Gastroesophageal sphincter (tissue), 3 donors: ENCODE measurements around the gene GIMAP1.

Experiments used
- CTCF ChIP-seq, 4 experiments: fragments of 200-600 bp in 2 of 4; fragments of 450-650 bp in 2 of 4; sonication (generic) in 1 of 4; IDR thresholded peaks; one replicate each; pipeline ENCODE4 v1.5.1; 2017 to 2019; ENCODE audit warnings: antibody characterized with exemption in 4 of 4, mild to moderate bottlenecking in 2 of 4, moderate library complexity in 2 of 4
- EP300 ChIP-seq: sonication (generic); formaldehyde crosslinking; IDR thresholded peaks from one replicate; pipeline ENCODE4 v1.6.1; 2017; ENCODE audit warnings: antibody characterized with exemption, mild to moderate bottlenecking
- POLR2A ChIP-seq, 2 donors: fragments of 450-650 bp; IDR thresholded peaks; one replicate each; pipeline ENCODE4 v1.6.1; 2017; ENCODE audit warnings: antibody characterized with exemption in 2 of 2, mild to moderate bottlenecking in 2 of 2, moderate library complexity in 1 of 2
- POLR2AphosphoS5 ChIP-seq: sonication (generic); formaldehyde crosslinking; IDR thresholded peaks from one replicate; pipeline ENCODE4 v1.6.1; 2017; ENCODE audit warnings: antibody characterized with exemption

GRCh38 chr7:150719960-150720891, 3.8 kb downstream of the GIMAP1 start:
- TF ChIP-seq EP300 (no peak), POLR2A (IDR thresholded peaks at IDR 0.05) (no peak), POLR2AphosphoS5 (no peak), CTCF (IDR thresholded peaks at IDR 0.05) (no peak)
